IPS-18a (cell line): ENCODE measurements around the gene ING5.

Experiments
- H3K27ac ChIP-seq: one replicate; pipeline ENCODE4 v1.5.1; 2013; ENCODE audit warnings: low read length
- H3K27me3 ChIP-seq: one replicate; pipeline ENCODE4 v1.6.1; 2013; ENCODE audit warnings: mild to moderate bottlenecking, low read length; ENCODE audit not compliant: control insufficient read depth, insufficient read depth
- H3K36me3 ChIP-seq: one replicate; pipeline ENCODE4 v1.6.1; 2013; ENCODE audit warnings: low read depth, low read length; ENCODE audit not compliant: control insufficient read depth
- H3K4me1 ChIP-seq: one replicate; pipeline ENCODE4 v1.6.1; 2013; ENCODE audit warnings: low read depth, low read length; ENCODE audit not compliant: control insufficient read depth
- H3K4me3 ChIP-seq: one replicate; pipeline ENCODE4 v1.5.1; 2013; ENCODE audit warnings: low read length
- H3K9ac ChIP-seq: one replicate; pipeline ENCODE4 v1.6.1; 2013; ENCODE audit warnings: mild to moderate bottlenecking, low read length, moderate library complexity
- H3K9me3 ChIP-seq: one replicate; pipeline ENCODE4 v1.6.1; 2013; ENCODE audit warnings: low read depth, low read length; ENCODE audit not compliant: control insufficient read depth

The ING5 gene

GRCh38 chr2:241701399-241702154 lies at the start of gene ING5:
TSS of gene ING5 (plus strand) at chr2:241702039. CDS start at chr2:241702066, 27 bp downstream.
- Histone ChIP-seq H3K27ac (peak within 1 kb of the TSS; percentile 64), H3K9ac (peak within 1 kb of the TSS; percentile 97), H3K4me1 (peaks cover 2% of the 10 kb centered on the region), H3K36me3 (peaks cover 16% of the 10 kb centered on the region), H3K4me3 (peak within 1 kb of the TSS; percentile 71), H3K27me3 (no peaks in the 10 kb centered on the region), H3K9me3 (no peaks in the 10 kb centered on the region)

GRCh38 chr2:241652142-241652541 lies 49.7 kb upstream of the ING5 start:
- no peak overlapping the region for H3K9ac ChIP-seq
- no peaks in the 10 kb centered on the region for H3K4me1 ChIP-seq
- no peaks in the 10 kb centered on the region for H3K9me3 ChIP-seq
- H3K27me3 ChIP-seq: no peaks in the 10 kb centered on the region
- no peak overlapping the region for H3K27ac ChIP-seq
- H3K4me3 ChIP-seq: no peak overlapping the region
- peaks cover 46% of the 10 kb centered on the region for H3K36me3 ChIP-seq

GRCh38 chr2:241652722-241653121 lies 49.1 kb upstream of the ING5 start:
- Histone ChIP-seq H3K27me3 (no peaks in the 10 kb centered on the region), H3K9me3 (no peaks in the 10 kb centered on the region), H3K4me1 (no peaks in the 10 kb centered on the region), H3K27ac (no peak overlapping the region), H3K36me3 (peaks cover 46% of the 10 kb centered on the region), H3K9ac (no peak overlapping the region), H3K4me3 (no peak overlapping the region)

GRCh38 chr2:241653210-241653750 lies 48.6 kb upstream of the ING5 start:
- H3K9ac ChIP-seq: no peak overlapping the region
- H3K4me3 ChIP-seq: no peak overlapping the region
- no peak overlapping the region for H3K27ac ChIP-seq
- H3K36me3 ChIP-seq: peaks cover 46% of the 10 kb centered on the region
- no peaks in the 10 kb centered on the region for H3K27me3 ChIP-seq
- no peaks in the 10 kb centered on the region for H3K4me1 ChIP-seq
- no peaks in the 10 kb centered on the region for H3K9me3 ChIP-seq

- Histone ChIP-seq H3K27me3 (no peaks in the 10 kb centered on the region), H3K9me3 (no peaks in the 10 kb centered on the region), H3K4me1 (no peaks in the 10 kb centered on the region), H3K9ac (no peak overlapping the region), H3K4me3 (no peak overlapping the region), H3K36me3 (peaks cover 53% of the 10 kb centered on the region), H3K27ac (no peak overlapping the region)
Observed at GRCh38 chr2:241654551-241654950, 47.3 kb upstream of the ING5 start.

GRCh38 chr2:241655516-241656189 lies 46.2 kb upstream of the ING5 start:
- Histone ChIP-seq H3K9me3 (no peaks in the 10 kb centered on the region), H3K27me3 (no peaks in the 10 kb centered on the region), H3K9ac (no peak overlapping the region), H3K4me3 (no peak overlapping the region), H3K27ac (no peak overlapping the region), H3K4me1 (no peaks in the 10 kb centered on the region), H3K36me3 (peaks cover 59% of the 10 kb centered on the region)

GRCh38 chr2:241656190-241656741 lies 45.6 kb upstream of the ING5 start:
- H3K27ac ChIP-seq: no peak overlapping the region
- H3K4me3 ChIP-seq: no peak overlapping the region
- H3K4me1 ChIP-seq: no peaks in the 10 kb centered on the region
- H3K27me3 ChIP-seq: no peaks in the 10 kb centered on the region
- no peak overlapping the region for H3K9ac ChIP-seq
- peaks cover 63% of the 10 kb centered on the region for H3K36me3 ChIP-seq
- H3K9me3 ChIP-seq: no peaks in the 10 kb centered on the region

- Histone ChIP-seq H3K4me3 (no peak overlapping the region), H3K27ac (no peak overlapping the region), H3K9me3 (no peaks in the 10 kb centered on the region), H3K9ac (no peak overlapping the region), H3K27me3 (no peaks in the 10 kb centered on the region), H3K4me1 (no peaks in the 10 kb centered on the region), H3K36me3 (peaks cover 52% of the 10 kb centered on the region)
Observed at GRCh38 chr2:241657786-241658254, 44.0 kb upstream of the ING5 start.

GRCh38 chr2:241658296-241658695 lies 43.5 kb upstream of the ING5 start:
- H3K4me3 ChIP-seq: no peak overlapping the region
- no peaks in the 10 kb centered on the region for H3K9me3 ChIP-seq
- no peaks in the 10 kb centered on the region for H3K27me3 ChIP-seq
- H3K4me1 ChIP-seq: no peaks in the 10 kb centered on the region
- H3K27ac ChIP-seq: no peak overlapping the region
- no peak overlapping the region for H3K9ac ChIP-seq
- H3K36me3 ChIP-seq: peaks cover 47% of the 10 kb centered on the region

- Histone ChIP-seq H3K4me3 (no peak overlapping the region), H3K36me3 (peaks cover 44% of the 10 kb centered on the region), H3K9ac (no peak overlapping the region), H3K27ac (no peak overlapping the region), H3K9me3 (no peaks in the 10 kb centered on the region), H3K4me1 (no peaks in the 10 kb centered on the region), H3K27me3 (no peaks in the 10 kb centered on the region)
Observed at GRCh38 chr2:241659150-241659739, 42.6 kb upstream of the ING5 start.

GRCh38 chr2:241660593-241661213 lies 41.1 kb upstream of the ING5 start:
- H3K9me3 ChIP-seq: no peaks in the 10 kb centered on the region

More at GRCh38 chr2:241660593-241661213, 41.1 kb upstream of the ING5 start:
- H3K4me3 ChIP-seq: no peak overlapping the region
- H3K27me3 ChIP-seq: no peaks in the 10 kb centered on the region
- no peak overlapping the region for H3K27ac ChIP-seq
- no peak overlapping the region for H3K9ac ChIP-seq
- H3K36me3 ChIP-seq: peaks cover 30% of the 10 kb centered on the region
- no peaks in the 10 kb centered on the region for H3K4me1 ChIP-seq
